Mucosa of descending colon (tissue), 3 donors: ENCODE data around the gene CHST3. TPM values are rescaled to one million over a fixed set of nuclear protein-coding genes. Genes with fewer than 3 reads are reported as not detected.

Experiments used
- ATAC-seq: fragments of 200-7000 bp; cut with Tn5 transposase; one replicate; pipeline ENCODE4 v1.9.1; 2020; ENCODE audit warnings: mild to moderate bottlenecking, moderate library complexity
- DNase-seq, 3 donors: peaks; one replicate each; pipeline ENCODE4 v3.0.0-alpha.2; 2020
- H3K36me3 ChIP-seq: fragments of 200-600 bp; one replicate; pipeline ENCODE4 v1.8.0; 2021; ENCODE audit warnings: low read depth, mild to moderate bottlenecking
- H3K4me1 ChIP-seq: fragments of 200-600 bp; one replicate; pipeline ENCODE4 v1.8.0; 2021; ENCODE audit warnings: low read depth, mild to moderate bottlenecking
- H3K4me3 ChIP-seq: fragments of 200-600 bp; one replicate; pipeline ENCODE4 v1.8.0; 2021; ENCODE audit warnings: mild to moderate bottlenecking
- H3K9me3 ChIP-seq: fragments of 200-600 bp; one replicate; pipeline ENCODE4 v1.8.0; 2021; ENCODE audit warnings: mild to moderate bottlenecking
- intact Hi-C, 2 donors: fragments of 100-400 bp; cut with DNase I in 1 of 2; cut with micrococcal nuclease in 1 of 2; formaldehyde crosslinking; loops; one replicate each; pipeline versions ENCODE4 v1.11.0 to v1.11.1; 2022; cut with DNase I, micrococcal nuclease
- total RNA-seq, 3 donors: library from RNA; stranded (reverse); fragmentation: NEBNext Ultra II Directional in 2 of 3; extraction: Animal tissue kit (Norgen Biotek cat#: 25700) in 2 of 3; gene quantifications; one replicate each; pipeline versions ENCODE4 v1.2.1 to v1.2.4, GENCODE V29; 2021 to 2023
- TF ChIP-seq, protein P1 (sequence below): fragments of 200-600 bp; IDR thresholded peaks from one replicate; pipeline ENCODE4 v1.8.0; 2022; ENCODE audit warnings: antibody characterized with exemption, mild to moderate bottlenecking
- donor health status: DM: no; HTN: no; CAD: no; lungs with moderate emphysema.
- donor health status: DM: no; HTN: no; CAD: no.
- donor health status: DM: no; HTN: yes; CAD: no.

Gene CHST3
- total RNA-seq, 3 donors from 2014 or later: 1.1 to 15.7 (median 3.1) TPM

DNA sequence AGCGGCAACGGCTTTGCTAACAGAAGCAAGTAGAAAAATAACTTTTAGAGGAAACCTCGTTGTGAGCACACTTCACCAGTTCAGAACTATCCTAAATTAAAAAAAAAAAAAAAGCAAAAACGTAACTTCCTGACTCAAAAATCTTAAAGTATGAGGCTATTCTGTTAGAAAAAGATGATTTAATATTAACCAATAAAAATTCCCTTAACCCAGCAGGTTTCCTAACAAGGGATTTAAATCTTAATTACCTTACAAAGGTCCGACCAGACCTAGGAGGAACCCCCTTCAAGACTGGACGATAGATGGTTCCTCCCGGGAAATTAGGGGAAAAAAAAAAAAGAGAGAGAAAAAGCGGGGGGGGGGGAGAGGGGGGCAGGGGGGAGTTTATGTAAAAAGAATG is 22.9 kb upstream of the CHST3 start:
- no peak for DNase-seq

GRCh38 chr10:71945819-71946474 is 18.2 kb upstream of the CHST3 start:
- intact Hi-C loops: no loop called here
- TF ChIP-seq, protein P1, sequence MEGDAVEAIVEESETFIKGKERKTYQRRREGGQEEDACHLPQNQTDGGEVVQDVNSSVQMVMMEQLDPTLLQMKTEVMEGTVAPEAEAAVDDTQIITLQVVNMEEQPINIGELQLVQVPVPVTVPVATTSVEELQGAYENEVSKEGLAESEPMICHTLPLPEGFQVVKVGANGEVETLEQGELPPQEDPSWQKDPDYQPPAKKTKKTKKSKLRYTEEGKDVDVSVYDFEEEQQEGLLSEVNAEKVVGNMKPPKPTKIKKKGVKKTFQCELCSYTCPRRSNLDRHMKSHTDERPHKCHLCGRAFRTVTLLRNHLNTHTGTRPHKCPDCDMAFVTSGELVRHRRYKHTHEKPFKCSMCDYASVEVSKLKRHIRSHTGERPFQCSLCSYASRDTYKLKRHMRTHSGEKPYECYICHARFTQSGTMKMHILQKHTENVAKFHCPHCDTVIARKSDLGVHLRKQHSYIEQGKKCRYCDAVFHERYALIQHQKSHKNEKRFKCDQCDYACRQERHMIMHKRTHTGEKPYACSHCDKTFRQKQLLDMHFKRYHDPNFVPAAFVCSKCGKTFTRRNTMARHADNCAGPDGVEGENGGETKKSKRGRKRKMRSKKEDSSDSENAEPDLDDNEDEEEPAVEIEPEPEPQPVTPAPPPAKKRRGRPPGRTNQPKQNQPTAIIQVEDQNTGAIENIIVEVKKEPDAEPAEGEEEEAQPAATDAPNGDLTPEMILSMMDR: no peak
- ATAC-seq: no peak
- no peak for DNase-seq
- peaks cover 62% of the 10 kb centered on the region for H3K9me3 ChIP-seq
- no peak overlapping the region for H3K4me3 ChIP-seq
- no peaks in the 10 kb centered on the region for H3K36me3 ChIP-seq
- no peaks in the 10 kb centered on the region for H3K4me1 ChIP-seq

More for the DNA sequence above, 22.9 kb upstream of the CHST3 start:
- Histone ChIP-seq H3K36me3 (no peaks in the 10 kb centered on the region), H3K4me3 (no peak overlapping the region), H3K9me3 (peaks cover 35% of the 10 kb centered on the region), H3K4me1 (no peaks in the 10 kb centered on the region)
- no peak for ATAC-seq
- intact Hi-C loops: no loop called here
- TF ChIP-seq, protein P1: no peak

DNA sequence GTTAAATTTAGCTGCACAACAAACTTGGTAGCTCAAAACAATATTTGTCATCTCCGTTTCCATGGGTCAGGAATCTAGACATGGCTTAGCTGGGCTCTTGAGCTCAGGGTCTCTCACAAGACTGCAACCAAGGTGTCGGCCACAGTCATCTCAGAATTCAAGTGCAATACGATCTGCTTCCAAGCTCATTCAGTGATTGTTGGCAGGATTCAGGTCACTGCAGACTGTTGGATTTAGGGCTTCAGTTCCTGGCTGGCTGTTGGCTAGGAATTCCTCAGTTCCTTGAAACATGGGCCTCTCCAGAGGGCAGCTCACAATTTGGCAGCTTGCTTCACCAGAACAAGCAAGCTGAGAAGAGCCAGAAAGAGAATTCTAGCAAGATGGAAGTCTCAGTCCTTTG is 17.5 kb upstream of the CHST3 start:
- DNase-seq (no peak), ATAC-seq (no peak)
- Histone ChIP-seq H3K9me3 (peaks cover 62% of the 10 kb centered on the region), H3K4me3 (no peak overlapping the region), H3K4me1 (no peaks in the 10 kb centered on the region), H3K36me3 (no peaks in the 10 kb centered on the region)
- intact Hi-C loops: no loop called here
- TF ChIP-seq, protein P1: no peak

DNA sequence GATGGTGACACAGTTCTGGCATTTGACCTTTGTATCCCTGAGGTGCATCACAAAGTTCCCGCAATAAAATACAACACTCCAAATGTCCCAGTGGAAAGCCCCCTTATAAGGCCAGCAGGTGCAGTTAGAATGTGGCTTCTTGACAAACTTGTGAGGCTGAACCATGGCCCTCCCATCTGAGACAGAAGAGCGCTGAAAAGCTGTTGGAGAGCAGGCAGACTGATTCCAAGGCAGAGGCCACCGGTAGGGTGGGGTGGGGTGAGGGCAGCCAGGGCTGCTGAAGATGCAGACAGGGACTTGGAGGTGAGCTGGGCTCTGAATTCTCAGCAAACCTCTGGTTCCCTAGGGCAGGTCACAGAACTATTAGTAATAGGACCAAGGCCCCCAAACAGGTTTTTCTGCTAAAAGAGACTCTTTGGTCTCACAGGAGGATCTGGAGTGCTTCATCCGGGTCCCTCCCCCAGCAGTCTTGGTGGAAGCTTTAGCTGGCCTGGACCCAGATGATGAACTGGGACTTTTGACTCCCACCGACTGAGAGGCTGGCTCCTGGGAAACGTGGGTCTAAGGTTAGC is 15.6 kb upstream of the CHST3 start:
- TF ChIP-seq, protein P1: no peak
- no peak for ATAC-seq
- no peaks in the 10 kb centered on the region for H3K4me1 ChIP-seq
- H3K9me3 ChIP-seq: peaks cover 54% of the 10 kb centered on the region
- H3K4me3 ChIP-seq: no peak overlapping the region
- no peak for DNase-seq
- H3K36me3 ChIP-seq: no peaks in the 10 kb centered on the region
- intact Hi-C loops: no loop called here

DNA sequence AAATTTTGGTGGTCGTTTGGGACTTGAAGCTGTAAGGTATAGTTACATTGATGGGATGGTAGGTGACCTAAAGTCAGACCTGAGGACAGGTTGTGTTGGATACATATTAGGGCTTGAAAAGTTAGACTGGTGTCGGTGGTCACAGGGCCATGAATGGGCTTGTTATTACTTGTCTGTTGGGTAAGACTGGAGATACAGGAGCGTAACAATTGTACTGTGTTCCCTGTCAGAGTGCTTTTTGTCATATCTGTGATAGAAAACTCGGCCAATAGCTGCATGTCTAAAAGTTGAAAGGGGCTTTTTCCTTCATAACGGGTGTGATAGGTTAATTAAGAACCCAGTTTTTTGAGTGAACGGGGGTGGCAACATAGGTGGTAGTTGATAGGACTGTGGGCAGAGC is 13.5 kb upstream of the CHST3 start:
- intact Hi-C loops: loop anchor here in 1 of 2 donors (5.0 kb wide), 1 partner anchor 97 kb away; no protein-coding TSS in a partner anchor
- H3K4me3 ChIP-seq: no peak overlapping the region
- no peaks in the 10 kb centered on the region for H3K4me1 ChIP-seq
- no peaks in the 10 kb centered on the region for H3K36me3 ChIP-seq
- DNase-seq (no peak), ATAC-seq (no peak)
- TF ChIP-seq, protein P1: no peak
- peaks cover 41% of the 10 kb centered on the region for H3K9me3 ChIP-seq
